Ectodermal cell (in vitro differentiated cells): ENCODE data around the gene CDKN1A.
"Not testable (repeated sequence)": the region's sequence is repeated elsewhere in the genome, so short reads cannot be mapped to it uniquely, and the experiment has no call there.

ENCODE experiments used
- H3K27ac ChIP-seq: 2 replicates; pipeline ENCODE4 v1.7.0; 2013; ENCODE audit warnings: mild to moderate bottlenecking, low read depth, low read length; ENCODE audit not compliant: insufficient read depth, poor library complexity, severe bottlenecking
- H3K27me3 ChIP-seq: 2 replicates; pipeline ENCODE4 v1.7.0; 2013; ENCODE audit warnings: mild to moderate bottlenecking, low read length; ENCODE audit not compliant: insufficient read depth, control insufficient read depth, poor library complexity, severe bottlenecking
- H3K36me3 ChIP-seq: one replicate; pipeline ENCODE4 v1.7.0; 2013; ENCODE audit warnings: low read length; ENCODE audit not compliant: control insufficient read depth, insufficient read depth
- H3K4me1 ChIP-seq: one replicate; pipeline ENCODE4 v1.7.0; 2013; ENCODE audit warnings: low read length; ENCODE audit not compliant: control insufficient read depth, insufficient read depth
- H3K4me3 ChIP-seq: 2 replicates; pipeline ENCODE4 v1.7.0; 2013; ENCODE audit warnings: low read depth, low read length, control low read depth; ENCODE audit not compliant: insufficient read depth
- H3K9me3 ChIP-seq: 2 replicates; pipeline ENCODE4 v1.7.0; 2013; ENCODE audit warnings: mild to moderate bottlenecking, low read length, moderate library complexity; ENCODE audit not compliant: control insufficient read depth
- WGBS, 2 experiments: methylation state at CpG; one replicate each; pipeline ENCODE4 v1.1.7; 2013; ENCODE audit warnings: missing lambda C conversion rate in 2 of 2; 5-methylcytosine and 5-hydroxymethylcytosine counted together

The CDKN1A gene

GRCh38 chr6:36718560-36718959, 40.0 kb downstream of the CDKN1A start:
- Histone ChIP-seq H3K27me3 (no peaks in the 10 kb centered on the region), H3K4me3 (no peak overlapping the region), H3K27ac (no peak overlapping the region), H3K36me3 (no peaks in the 10 kb centered on the region), H3K4me1 (peaks cover 5% of the 10 kb centered on the region), H3K9me3 (no peaks in the 10 kb centered on the region)
- 90 to 91% methylated on average over 5 of the region's 5 CpGs for WGBS, 2 experiments

GRCh38 chr6:36719126-36719525, 40.6 kb downstream of the CDKN1A start:
- H3K4me1 ChIP-seq, result peaks cover 5% of the 10 kb centered on the region
- H3K27me3 ChIP-seq, result no peaks in the 10 kb centered on the region
- H3K9me3 ChIP-seq, result no peaks in the 10 kb centered on the region
- 94% methylated on average over 7 of the region's 7 CpGs for WGBS, 2 experiments
- no peaks in the 10 kb centered on the region for H3K36me3 ChIP-seq
- H3K4me3 ChIP-seq, result no peak overlapping the region
- H3K27ac ChIP-seq, result no peak overlapping the region

- WGBS, 2 experiments, result 92 to 93% methylated on average over 11 of the region's 11 CpGs
Measured at GRCh38 chr6:36720251-36721141, 42.0 kb downstream of the CDKN1A start.

GRCh38 chr6:36721369-36722140, 43.0 kb downstream of the CDKN1A start:
- 92 to 94% methylated on average over 15 of the region's 15 CpGs for WGBS, 2 experiments
- Histone ChIP-seq H3K27ac (no peak overlapping the region), H3K36me3 (no peaks in the 10 kb centered on the region), H3K27me3 (no peaks in the 10 kb centered on the region), H3K9me3 (no peaks in the 10 kb centered on the region), H3K4me1 (peaks cover 18% of the 10 kb centered on the region), H3K4me3 (no peak overlapping the region)

More at GRCh38 chr6:36720251-36721141, 42.0 kb downstream of the CDKN1A start:
- Histone ChIP-seq H3K4me1 (peaks cover 14% of the 10 kb centered on the region), H3K4me3 (no peak overlapping the region), H3K27me3 (no peaks in the 10 kb centered on the region), H3K36me3 (no peaks in the 10 kb centered on the region), H3K27ac (no peak overlapping the region), H3K9me3 (no peaks in the 10 kb centered on the region)

- no peaks in the 10 kb centered on the region for H3K9me3 ChIP-seq
- no peaks in the 10 kb centered on the region for H3K27me3 ChIP-seq
- H3K27ac ChIP-seq, result no peak overlapping the region
- peaks cover 18% of the 10 kb centered on the region for H3K4me1 ChIP-seq
- no peaks in the 10 kb centered on the region for H3K36me3 ChIP-seq
- H3K4me3 ChIP-seq, result no peak overlapping the region
- WGBS, 2 experiments, result 87 to 90% methylated on average over 10 of the region's 10 CpGs
Measured at GRCh38 chr6:36722365-36722764, 43.9 kb downstream of the CDKN1A start.

GRCh38 chr6:36722879-36723278, 44.4 kb downstream of the CDKN1A start:
- H3K27ac ChIP-seq, result no peak overlapping the region
- peaks cover 18% of the 10 kb centered on the region for H3K4me1 ChIP-seq
- WGBS, 2 experiments, result 90 to 95% methylated on average over 2 of the region's 2 CpGs
- H3K9me3 ChIP-seq, result no peaks in the 10 kb centered on the region
- H3K27me3 ChIP-seq, result no peaks in the 10 kb centered on the region
- H3K4me3 ChIP-seq, result no peak overlapping the region
- no peaks in the 10 kb centered on the region for H3K36me3 ChIP-seq

GRCh38 chr6:36723992-36724391, 45.5 kb downstream of the CDKN1A start:
- not testable (repeated sequence) for H3K27me3 ChIP-seq, H3K36me3 ChIP-seq, H3K27ac ChIP-seq, H3K4me3 ChIP-seq, H3K9me3 ChIP-seq
- peaks cover 18% of the 10 kb centered on the region for H3K4me1 ChIP-seq
- WGBS, 2 experiments, result 92 to 99% methylated on average over 3 to 4 of the region's 4 CpGs

GRCh38 chr6:36724514-36725390, 46.2 kb downstream of the CDKN1A start:
- Histone ChIP-seq H3K36me3 (no peaks in the 10 kb centered on the region), H3K27me3 (no peaks in the 10 kb centered on the region), H3K4me3 (no peak overlapping the region), H3K27ac (no peak overlapping the region), H3K4me1 (peaks cover 18% of the 10 kb centered on the region), H3K9me3 (no peaks in the 10 kb centered on the region)
- whole genome bisulfite sequencing, 2 experiments, result 64% methylated on average over 13 of the region's 13 CpGs

GRCh38 chr6:36725581-36725980, 47.1 kb downstream of the CDKN1A start:
- 92 to 94% methylated on average over 7 of the region's 7 CpGs for WGBS, 2 experiments
- H3K9me3 ChIP-seq, result no peaks in the 10 kb centered on the region
- no peak overlapping the region for H3K4me3 ChIP-seq
- H3K27ac ChIP-seq, result no peak overlapping the region
- H3K4me1 ChIP-seq, result peaks cover 18% of the 10 kb centered on the region
- H3K36me3 ChIP-seq, result no peaks in the 10 kb centered on the region
- H3K27me3 ChIP-seq, result no peaks in the 10 kb centered on the region
